IMR-90 (cell line): Measurements from ENCODE around the gene HDDC3. TPM values are rescaled to one million over a fixed set of nuclear protein-coding genes. Genes with fewer than 3 reads are reported as not detected.

Experiments used
- ATAC-seq: fragments of 200-7000 bp; cut with Tn5 transposase; 2 replicates; pipeline ENCODE4 v1.9.1; 2020; ENCODE audit warnings: low read depth, mild to moderate bottlenecking, moderate library complexity
- BruUV-seq: library from RNA; stranded (reverse); fragments of 400-500 nt; replicated peaks from 2 replicates; lab custom pipeline; 2021; lab: Mats Ljungman, UMichigan
- CTCF ChIA-PET: fragments of 300-600 bp; formaldehyde crosslinking; extraction: SDS; loops from one replicate; lab custom pipeline; 2021; ENCODE audit warnings: antibody characterized with exemption; lab: Yijun Ruan, JAX
- POLR2A ChIA-PET: fragments of 300-600 bp; sonication (Branson Sonifier 250); formaldehyde crosslinking; loops from one replicate; lab custom pipeline; 2022; ENCODE audit warnings: antibody characterized with exemption; ENCODE audit not compliant: unreplicated experiment; lab: Charles Lee
- DNase-seq: peaks from one replicate; pipeline ENCODE4 v3.0.0; 2013
- H2AFZ ChIP-seq: replicated peaks from 2 replicates; pipeline ENCODE3; 2013; ENCODE audit warnings: low read length, mild to moderate bottlenecking; ENCODE audit not compliant: poor library complexity
- H2AK5ac ChIP-seq: 2 replicates; pipeline ENCODE4 v1.6.1; 2013; ENCODE audit warnings: low read depth, low read length, inconsistent platforms
- H2AK9ac ChIP-seq: replicated peaks from 2 replicates; pipeline ENCODE3; 2013; ENCODE audit warnings: mild to moderate bottlenecking, low read depth, low read length, moderate library complexity; ENCODE audit not compliant: poor library complexity
- H2BK120ac ChIP-seq: 2 replicates; pipeline ENCODE4 v1.6.1; 2013; ENCODE audit warnings: low read depth, low read length, inconsistent platforms
- H2BK15ac ChIP-seq: 3 replicates; pipeline ENCODE4 v1.6.1; 2013; ENCODE audit warnings: low read depth, low read length, inconsistent platforms
- H2BK20ac ChIP-seq: 2 replicates; pipeline ENCODE4 v1.6.1; 2013; ENCODE audit warnings: low read depth, mild to moderate bottlenecking, inconsistent platforms, low read length, moderate library complexity
- H2BK5ac ChIP-seq: 2 replicates; pipeline ENCODE4 v1.6.1; 2013; ENCODE audit warnings: mild to moderate bottlenecking, low read depth, low read length, inconsistent platforms; ENCODE audit not compliant: poor library complexity, severe bottlenecking
- H3K14ac ChIP-seq: replicated peaks from 2 replicates; pipeline ENCODE4 v1.6.1; 2013; ENCODE audit warnings: low read depth, low read length, inconsistent platforms
- H3K18ac ChIP-seq: 2 replicates; pipeline ENCODE4 v1.6.1; 2013; ENCODE audit warnings: low read depth, low read length, control low read depth
- H3K23ac ChIP-seq: 2 replicates; pipeline ENCODE4 v1.6.1; 2013; ENCODE audit warnings: low read depth, low read length, inconsistent platforms
- H3K27ac ChIP-seq: 2 replicates; pipeline ENCODE4 v1.5.1; 2013; ENCODE audit warnings: mild to moderate bottlenecking, control low read depth, low read length; ENCODE audit not compliant: insufficient read depth
- H3K27me3 ChIP-seq: 2 replicates; pipeline ENCODE4 v1.6.1; 2013; ENCODE audit warnings: low read length; ENCODE audit not compliant: control insufficient read depth, insufficient read depth
- H3K36me3 ChIP-seq: 2 replicates; pipeline ENCODE4 v1.6.1; 2013; ENCODE audit warnings: low read length, mixed read lengths; ENCODE audit not compliant: control insufficient read depth, insufficient read depth
- H3K4ac ChIP-seq: 2 replicates; pipeline ENCODE4 v1.6.1; 2013; ENCODE audit warnings: low read depth, low read length, inconsistent platforms
- H3K4me1 ChIP-seq: 2 replicates; pipeline ENCODE4 v1.6.1; 2013; ENCODE audit warnings: low read length, mixed read lengths; ENCODE audit not compliant: control insufficient read depth, insufficient read depth
- H3K4me2 ChIP-seq: 2 replicates; pipeline ENCODE4 v1.6.1; 2013; ENCODE audit warnings: low read depth, mild to moderate bottlenecking, control low read depth, low read length, moderate library complexity
- H3K4me3 ChIP-seq: 2 replicates; pipeline ENCODE4 v1.5.1; 2013; ENCODE audit warnings: low read depth, mild to moderate bottlenecking, control low read depth, low read length, moderate library complexity; ENCODE audit not compliant: insufficient read depth
- H3K56ac ChIP-seq: 2 replicates; pipeline ENCODE4 v1.6.1; 2013; ENCODE audit warnings: low read length, inconsistent platforms; ENCODE audit not compliant: insufficient read depth; ENCODE audit errors: extremely low read depth
- H3K79me1 ChIP-seq, 2 experiments: 2 replicates each; pipeline ENCODE4 v1.6.1; 2013; ENCODE audit warnings: low read length in 2 of 2, inconsistent platforms in 1 of 2, low read depth in 1 of 2
- H3K9ac ChIP-seq: 2 replicates; pipeline ENCODE4 v1.6.1; 2013; ENCODE audit warnings: low read depth, low read length, control low read depth
- H3K9me1 ChIP-seq: 2 replicates; pipeline ENCODE4 v1.6.1; 2013; ENCODE audit warnings: low read length, inconsistent platforms; ENCODE audit not compliant: insufficient read depth
- H3K9me3 ChIP-seq: 2 replicates; pipeline ENCODE4 v1.6.1; 2013; ENCODE audit warnings: low read length; ENCODE audit not compliant: control insufficient read depth, insufficient read depth
- H4K20me1 ChIP-seq: 2 replicates; pipeline ENCODE4 v1.6.1; 2013; ENCODE audit warnings: low read length, inconsistent platforms; ENCODE audit not compliant: insufficient read depth
- H4K5ac ChIP-seq: 2 replicates; pipeline ENCODE4 v1.6.1; 2013; ENCODE audit warnings: mild to moderate bottlenecking, low read depth, low read length, control low read depth
- H4K8ac ChIP-seq, 2 experiments: 2 replicates each; pipeline ENCODE4 v1.6.1; 2013; ENCODE audit warnings: low read depth in 2 of 2, low read length in 2 of 2, control low read depth in 1 of 2, inconsistent platforms in 1 of 2
- H4K91ac ChIP-seq: 2 replicates; pipeline ENCODE4 v1.6.1; 2013; ENCODE audit warnings: low read depth, low read length, inconsistent platforms; ENCODE audit not compliant: insufficient read depth
- BHLHE40 ChIP-seq: fragments of 150-350 bp; IDR thresholded peaks from 2 replicates; pipeline ENCODE4 v1.6.1; 2016; ENCODE audit warnings: mild to moderate bottlenecking, low read depth, low read length
- CEBPB ChIP-seq: IDR thresholded peaks from 2 replicates; pipeline ENCODE4 v1.6.1; 2012; ENCODE audit warnings: low read depth, low read length, improper control_type of control experiment
- CHD1 ChIP-seq: IDR thresholded peaks from 2 replicates; pipeline ENCODE4 v1.6.1; 2012; ENCODE audit warnings: low read depth, low read length, improper control_type of control experiment
- FOS ChIP-seq: fragments of 150-350 bp; IDR thresholded peaks from 2 replicates; pipeline ENCODE4 v1.6.1; 2016; ENCODE audit warnings: low read depth, low read length
- MAFK ChIP-seq: IDR thresholded peaks from 2 replicates; pipeline ENCODE4 v1.6.1; 2012; ENCODE audit warnings: low read depth, low read length, improper control_type of control experiment
- MAZ ChIP-seq: IDR thresholded peaks from 2 replicates; pipeline ENCODE4 v1.6.1; 2012; ENCODE audit warnings: low read depth, mild to moderate bottlenecking, low read length, improper control_type of control experiment, moderate library complexity, borderline replicate concordance
- MXI1 ChIP-seq: IDR thresholded peaks from 2 replicates; pipeline ENCODE4 v1.6.1; 2012; ENCODE audit warnings: low read depth, mild to moderate bottlenecking, low read length, moderate library complexity, borderline replicate concordance
- NFE2L2 ChIP-seq: fragments of 150-350 bp; IDR thresholded peaks from 2 replicates; pipeline ENCODE4 v1.6.1; 2016; ENCODE audit warnings: low read depth, mild to moderate bottlenecking, low read length
- POLR2A ChIP-seq: IDR thresholded peaks from 2 replicates; pipeline ENCODE4 v1.6.1; 2012; ENCODE audit warnings: mild to moderate bottlenecking, low read depth, low read length
- RAD21 ChIP-seq: IDR thresholded peaks from 2 replicates; pipeline ENCODE4 v1.6.1; 2012; ENCODE audit warnings: low read length, improper control_type of control experiment
- RCOR1 ChIP-seq: IDR thresholded peaks from 2 replicates; pipeline ENCODE4 v1.6.1; 2012; ENCODE audit warnings: mild to moderate bottlenecking, low read length, improper control_type of control experiment; ENCODE audit not compliant: insufficient replicate concordance
- RFX5 ChIP-seq: IDR thresholded peaks from 2 replicates; pipeline ENCODE4 v1.8.0; 2012; ENCODE audit warnings: low read depth, mild to moderate bottlenecking, low read length, moderate library complexity
- SMC3 ChIP-seq: fragments of 150-350 bp; IDR thresholded peaks from 2 replicates; pipeline ENCODE4 v1.6.1; 2016; ENCODE audit warnings: low read depth, mild to moderate bottlenecking, antibody characterized with exemption, low read length, moderate library complexity
- WGBS, 2 experiments: methylation state at CpG; one replicate each; pipeline versions ENCODE4 v1.1.5 to v1.1.7; 2013; ENCODE audit warnings: missing lambda C conversion rate in 2 of 2; ENCODE audit not compliant: insufficient read length in 1 of 2; ENCODE audit errors: extremely low coverage in 2 of 2; 5-methylcytosine and 5-hydroxymethylcytosine counted together
- dilution Hi-C: fragments of 300-500 bp; cut with HindIII; formaldehyde crosslinking; loops from one replicate; pipeline ENCODE4 v1.14.3; 2018; ENCODE audit warnings: low sequenced_read_pairs; ENCODE audit not compliant: unreplicated experiment
- in situ Hi-C: fragments of 300-500 bp; cut with MboI; formaldehyde crosslinking; loops from 3 replicates; pipeline ENCODE4 v1.14.3; 2019; ENCODE audit warnings: low sequenced_read_pairs, inconsistent platforms, mixed read lengths
- intact Hi-C: fragments of 100-400 bp; cut with micrococcal nuclease; formaldehyde crosslinking; loops from 2 replicates; pipeline ENCODE4 v1.10.0; 2022
- polyA plus RNA-seq, 3 experiments: library from polyadenylated mRNA; depleted of rRNA; stranded (reverse); fragments of >200 nt; gene quantifications; 2 replicates each; pipeline ENCODE4 v1.2.3, GENCODE V29; 2012; ENCODE audit warnings: low replicate concordance in 1 of 3
- total RNA-seq: library from RNA; depleted of rRNA; stranded (reverse); fragments of >200 nt; gene quantifications from 2 replicates; pipeline ENCODE4 v1.2.3, GENCODE V29; 2012
- TF ChIP-seq, protein P1 (sequence below): fragments of 150-350 bp; IDR thresholded peaks from 2 replicates; pipeline ENCODE4 v1.6.1; 2016; ENCODE audit warnings: low read depth, mild to moderate bottlenecking, low read length, moderate library complexity, borderline replicate concordance
- TF ChIP-seq, protein P2 (sequence below): fragments of 150-350 bp; IDR thresholded peaks from 2 replicates; pipeline ENCODE4 v1.6.1; 2017; ENCODE audit warnings: mild to moderate bottlenecking, antibody characterized with exemption, low read length, low read depth
- TF ChIP-seq, protein P3 (sequence below): conservative IDR thresholded peaks from 2 replicates; pipeline ENCODE4 v1.5.1; 2012; ENCODE audit warnings: mild to moderate bottlenecking, low read depth, low read length, improper control_type of control experiment

HDDC3 gene
- total and polyA plus RNA-seq, 2 of the 4 experiments (the other 2 are of a cell fraction) = 7.9 to 10.7 TPM

DNA sequence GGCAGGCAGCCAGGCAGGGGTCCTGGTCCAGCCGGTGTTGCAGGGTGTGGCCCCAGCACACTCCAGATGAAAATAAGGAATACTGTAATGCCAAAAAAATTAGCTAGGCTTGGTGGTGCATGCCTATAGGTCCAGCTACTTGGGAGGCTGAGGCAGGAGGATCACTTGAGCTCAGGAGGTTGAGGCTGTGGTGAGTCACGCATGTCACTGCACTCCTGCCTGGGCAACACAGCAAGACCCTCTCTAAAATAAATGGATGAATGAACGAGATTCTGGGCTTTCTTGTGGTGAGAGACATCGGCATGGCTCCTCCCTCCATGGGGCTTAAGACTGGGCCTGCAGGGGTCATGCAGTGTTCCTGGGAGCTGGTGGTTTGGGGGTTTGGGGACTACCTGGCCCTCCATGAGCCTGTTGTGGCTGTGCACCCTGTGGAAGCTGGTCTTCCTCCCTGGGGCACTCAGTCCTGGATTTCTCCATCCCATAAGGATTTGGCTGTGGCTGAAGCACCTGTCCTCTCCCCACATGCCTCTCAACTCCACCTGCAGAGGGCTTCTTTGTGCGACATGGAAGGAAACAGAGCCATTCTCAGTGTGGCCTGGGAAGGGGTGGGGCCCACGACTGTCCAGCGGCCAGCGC lies 14.7 kb upstream of the HDDC3 start:
- H2BK20ac ChIP-seq = no peak overlapping the region
- H3K9me1 ChIP-seq = no peaks in the 10 kb centered on the region
- H3K27ac ChIP-seq = no peak overlapping the region
- ChIA-PET POLR2A (no interaction called here), CTCF (interaction anchor here (2.3 kb wide), 1 partner anchor 12 kb away, joined by 8 read pairs; the partner anchor contains the start of gene UNC45A)
- H4K20me1 ChIP-seq = peaks cover 4% of the 10 kb centered on the region; the same call in 1 of the 2 replicates
- no peak overlapping the region for H3K14ac ChIP-seq
- peaks cover 81% of the 10 kb centered on the region for H3K36me3 ChIP-seq
- no peak overlapping the region for H2BK15ac ChIP-seq
- no peak overlapping the region for H3K9ac ChIP-seq
- H4K8ac ChIP-seq = no peak overlapping the region
- in situ Hi-C loops (no loop called here), intact Hi-C loops (no loop called here), dilution Hi-C loops (no loop called here)
- no peak overlapping the region for H3K4me3 ChIP-seq
- BruUV-seq = no TSS peak
- no peak overlapping the region for H2AFZ ChIP-seq
- H2BK5ac ChIP-seq = no peak overlapping the region
- WGBS, 2 experiments = 96% methylated on average over 4 of the region's 8 CpGs; no CpG with 5 or more reads in 1 of the 2 experiments
- H3K4ac ChIP-seq = no peak overlapping the region
- H3K18ac ChIP-seq = no peak overlapping the region
- no peaks in the 10 kb centered on the region for H3K27me3 ChIP-seq
- TF ChIP-seq SMC3 = no peak
- TF ChIP-seq, protein P1, sequence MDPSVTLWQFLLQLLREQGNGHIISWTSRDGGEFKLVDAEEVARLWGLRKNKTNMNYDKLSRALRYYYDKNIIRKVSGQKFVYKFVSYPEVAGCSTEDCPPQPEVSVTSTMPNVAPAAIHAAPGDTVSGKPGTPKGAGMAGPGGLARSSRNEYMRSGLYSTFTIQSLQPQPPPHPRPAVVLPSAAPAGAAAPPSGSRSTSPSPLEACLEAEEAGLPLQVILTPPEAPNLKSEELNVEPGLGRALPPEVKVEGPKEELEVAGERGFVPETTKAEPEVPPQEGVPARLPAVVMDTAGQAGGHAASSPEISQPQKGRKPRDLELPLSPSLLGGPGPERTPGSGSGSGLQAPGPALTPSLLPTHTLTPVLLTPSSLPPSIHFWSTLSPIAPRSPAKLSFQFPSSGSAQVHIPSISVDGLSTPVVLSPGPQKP = no peak
- TF ChIP-seq RFX5 = no peak
- TF ChIP-seq, protein P2, sequence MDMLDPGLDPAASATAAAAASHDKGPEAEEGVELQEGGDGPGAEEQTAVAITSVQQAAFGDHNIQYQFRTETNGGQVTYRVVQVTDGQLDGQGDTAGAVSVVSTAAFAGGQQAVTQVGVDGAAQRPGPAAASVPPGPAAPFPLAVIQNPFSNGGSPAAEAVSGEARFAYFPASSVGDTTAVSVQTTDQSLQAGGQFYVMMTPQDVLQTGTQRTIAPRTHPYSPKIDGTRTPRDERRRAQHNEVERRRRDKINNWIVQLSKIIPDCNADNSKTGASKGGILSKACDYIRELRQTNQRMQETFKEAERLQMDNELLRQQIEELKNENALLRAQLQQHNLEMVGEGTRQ = no peak
- TF ChIP-seq CHD1 = no peak
- no peak for TF ChIP-seq MAFK
- TF ChIP-seq RCOR1 = no peak
- TF ChIP-seq BHLHE40 = no peak
- TF ChIP-seq MXI1 = no peak
- TF ChIP-seq POLR2A = no peak
- no peak for TF ChIP-seq CEBPB
- no peak for TF ChIP-seq MAZ
- TF ChIP-seq NFE2L2 = no peak
- TF ChIP-seq, protein P3, sequence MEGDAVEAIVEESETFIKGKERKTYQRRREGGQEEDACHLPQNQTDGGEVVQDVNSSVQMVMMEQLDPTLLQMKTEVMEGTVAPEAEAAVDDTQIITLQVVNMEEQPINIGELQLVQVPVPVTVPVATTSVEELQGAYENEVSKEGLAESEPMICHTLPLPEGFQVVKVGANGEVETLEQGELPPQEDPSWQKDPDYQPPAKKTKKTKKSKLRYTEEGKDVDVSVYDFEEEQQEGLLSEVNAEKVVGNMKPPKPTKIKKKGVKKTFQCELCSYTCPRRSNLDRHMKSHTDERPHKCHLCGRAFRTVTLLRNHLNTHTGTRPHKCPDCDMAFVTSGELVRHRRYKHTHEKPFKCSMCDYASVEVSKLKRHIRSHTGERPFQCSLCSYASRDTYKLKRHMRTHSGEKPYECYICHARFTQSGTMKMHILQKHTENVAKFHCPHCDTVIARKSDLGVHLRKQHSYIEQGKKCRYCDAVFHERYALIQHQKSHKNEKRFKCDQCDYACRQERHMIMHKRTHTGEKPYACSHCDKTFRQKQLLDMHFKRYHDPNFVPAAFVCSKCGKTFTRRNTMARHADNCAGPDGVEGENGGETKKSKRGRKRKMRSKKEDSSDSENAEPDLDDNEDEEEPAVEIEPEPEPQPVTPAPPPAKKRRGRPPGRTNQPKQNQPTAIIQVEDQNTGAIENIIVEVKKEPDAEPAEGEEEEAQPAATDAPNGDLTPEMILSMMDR = no peak
- TF ChIP-seq RAD21 = no peak
- no peak for TF ChIP-seq FOS
- DNase-seq (no peak), ATAC-seq (no peak)
- H3K9me3 ChIP-seq = no peaks in the 10 kb centered on the region
- H3K4me1 ChIP-seq = no peaks in the 10 kb centered on the region
- H3K79me1 ChIP-seq = no peaks in the 10 kb centered on the region; a peak in 2 of 4 replicates
- no peak overlapping the region for H3K4me2 ChIP-seq
- H2AK9ac ChIP-seq = no peak overlapping the region
- H3K56ac ChIP-seq = no peak overlapping the region
- no peak overlapping the region for H3K23ac ChIP-seq
- H2AK5ac ChIP-seq = no peak overlapping the region
- H2BK120ac ChIP-seq = no peak overlapping the region
- no peak overlapping the region for H4K91ac ChIP-seq
- H4K5ac ChIP-seq = no peak overlapping the region
